PC-3 (cell line): ENCODE results near the gene IL1RAPL1.

Source experiments
- CTCF ChIP-seq: fragments of 300-600 bp; sonication (generic); conservative IDR thresholded peaks from 2 replicates; pipeline ENCODE4 v1.5.1; 2017; ENCODE audit warnings: antibody characterized with exemption, low read depth, mild to moderate bottlenecking, low read length
- EZH2 ChIP-seq: fragments of 300-600 bp; sonication (generic); IDR thresholded peaks from one replicate; pipeline ENCODE4 v1.6.1; 2017; ENCODE audit warnings: antibody characterized with exemption, mild to moderate bottlenecking, low read length; ENCODE audit not compliant: unreplicated experiment
- EZH2phosphoT487 ChIP-seq: fragments of 300-600 bp; sonication (generic); IDR thresholded peaks from 2 replicates; pipeline ENCODE4 v1.6.1; 2018; ENCODE audit warnings: mild to moderate bottlenecking, antibody characterized with exemption, low read length, borderline replicate concordance

- TF ChIP-seq CTCF (no peak), EZH2 (no peak), EZH2phosphoT487 (no peak)
These were observed 1339.4 kb downstream of the IL1RAPL1 start for GRCh38 chrX:29926659-29927058.
